ENCODE results near the gene NDUFB6. TPM values are rescaled to one million over a fixed set of nuclear protein-coding genes. Genes with fewer than 3 reads are reported as not detected.

The NDUFB6 gene
- total and polyA plus RNA-seq, 10 of the 15 experiments (the other 5 are each of a cell fraction or from before 2014, with no cell fraction given) = 26.3 to 269 (median 61.4) TPM

- TF ChIP-seq SKIL (IDR thresholded peaks at IDR 0.05; ENCODE audit: low read depth, poor library complexity, severe bottlenecking) (no peak), GATAD2B (conservative IDR thresholded peaks at IDR 0.05; ENCODE audit: low read depth) (no peak)
These were observed 29.9 kb downstream of the NDUFB6 start (continued) for GRCh38 chr9:32543047-32543446.

GRCh38 chr9:32533816-32534215 lies 39.1 kb downstream of the NDUFB6 start:
- intact Hi-C loops (cut with micrococcal nuclease; ENCODE audit: unreplicated experiment) (no loop called here), in situ Hi-C loops (cut with MboI) (no loop called here)
- SMC1A ChIA-PET (ENCODE audit: uncharacterized antibody, unreplicated experiment) = no interaction called here
- FAIRE-seq = no peak
- no peaks in the 10 kb centered on the region for H3K4me1 ChIP-seq (ENCODE audit: control insufficient read depth, insufficient read depth, low read length)
- no peak overlapping the region for H3K27ac ChIP-seq (ENCODE audit: control insufficient read depth, insufficient read depth)
- H3K9me3 ChIP-seq (replicated peaks; ENCODE audit: control insufficient read depth, insufficient read depth, low read length) = no peaks in the 10 kb centered on the region; the same call in 2 of the 3 replicates
- TF ChIP-seq ATF3 (IDR thresholded peaks at IDR 0.05; ENCODE audit: borderline replicate concordance, extremely low read depth, low read depth, low read length) = no peak
- CTCF ChIA-PET = interaction anchor here (0.7 to 1.8 kb wide), 3 partner anchors 9 to 46 kb away, joined by 3 to 5 read pairs (median 3); no protein-coding TSS in a partner anchor
- no peak overlapping the region for H3K9ac ChIP-seq (ENCODE audit: control insufficient read depth, insufficient read depth, low read length)
- H3K4me3 ChIP-seq = no peak overlapping the region
- DNase-seq (ENCODE audit: low read depth, low spot score) = no peak
- no peaks in the 10 kb centered on the region for H3K79me2 ChIP-seq (ENCODE audit: control insufficient read depth, insufficient read depth, low read length)
- H3K4me2 ChIP-seq (ENCODE audit: control insufficient read depth, insufficient read depth) = no peak overlapping the region
- no peaks in the 10 kb centered on the region for H4K20me1 ChIP-seq (ENCODE audit: control insufficient read depth, insufficient read depth)
- no peaks in the 10 kb centered on the region for H3K36me3 ChIP-seq (ENCODE audit: control insufficient read depth in 2 of 2, insufficient read depth in 2 of 2, low read length in 1 of 2)
- no TSS peak for BruUV-seq (replicated peaks)
- WGBS (ENCODE audit: insufficient coverage, insufficient replicate concordance, low lambda C conversion rate, missing lambda C conversion rate) = 97% methylated on average over 4 of the region's 4 CpGs
- POLR2A ChIA-PET = no interaction called here
- no peaks in the 10 kb centered on the region for H3K27me3 ChIP-seq (replicated peaks in 1 of 2; ENCODE audit: control insufficient read depth in 2 of 2, insufficient read depth in 2 of 2, low read length in 1 of 2)
- RAD21 ChIA-PET (ENCODE audit: unreplicated experiment) = no interaction called here
- no peak for ATAC-seq
- H2AFZ ChIP-seq (ENCODE audit: control insufficient read depth, low read depth, low read length) = no peak overlapping the region

Measured in GM12878 (cell line).